ENCODE results near the gene CLN6. TPM values are rescaled to one million over a fixed set of nuclear protein-coding genes. Genes with fewer than 3 reads are reported as not detected.

The CLN6 gene
- total RNA-seq, 2 experiments from 2014 or later = 8.0 to 8.1 TPM

GRCh38 chr15:68205558-68205944 lies 24.0 kb downstream of the CLN6 start:
- POLR2A ChIA-PET = interaction anchor here (0.7 kb wide), 1 partner anchor 812 kb away, joined by 3 read pairs; no protein-coding TSS in a partner anchor
- H3K27ac ChIP-seq (ENCODE audit: low read depth in 1 of 2, low read length in 2 of 2) = no peak overlapping the region
- CTCF ChIA-PET = no interaction called here
- H3K9me3 ChIP-seq (ENCODE audit: control insufficient read depth in 1 of 2, insufficient read depth in 1 of 2, low read length in 2 of 2) = no peaks in the 10 kb centered on the region
- TF ChIP-seq CTCF (IDR thresholded peaks at IDR 0.05) = no peak
- H3K27me3 Mint-ChIP-seq = no peaks in the 10 kb centered on the region
- H3K4me1 Mint-ChIP-seq (ENCODE audit: low read depth) = peaks cover 22% of the 10 kb centered on the region
- ATAC-seq (ENCODE audit: poor library complexity) (no peak), DNase-seq (no peak)
- H3K4me3 ChIP-seq (ENCODE audit: low read length) = peak overlapping the region; percentile 16
- no peak overlapping the region for H3K4me3 Mint-ChIP-seq
- H3K36me3 Mint-ChIP-seq (ENCODE audit: low read depth) = no peaks in the 10 kb centered on the region
- no peaks in the 10 kb centered on the region for H3K27me3 ChIP-seq (ENCODE audit: control insufficient read depth in 1 of 2, insufficient read depth in 2 of 2, low read length in 2 of 2)
- no peaks in the 10 kb centered on the region for H3K36me3 ChIP-seq (ENCODE audit: insufficient read depth, low read length)
- peaks cover 53% of the 10 kb centered on the region for H3K4me1 ChIP-seq (ENCODE audit: insufficient read depth, low read length)
- intact Hi-C loops (cut with DNase I, micrococcal nuclease) = no loop called here
- H3K27ac Mint-ChIP-seq = no peak overlapping the region
- H3K9me3 Mint-ChIP-seq = no peaks in the 10 kb centered on the region

- intact Hi-C loops (cut with DNase I, micrococcal nuclease) = no loop called here
- ChIA-PET POLR2A (interaction anchor here (0.7 kb wide), 1 partner anchor 811 kb away, joined by 3 read pairs; no protein-coding TSS in a partner anchor), CTCF (no interaction called here)
- no peak within 1 kb of the TSS for H3K4me3 Mint-ChIP-seq
- H3K4me1 Mint-ChIP-seq (ENCODE audit: low read depth) = peaks cover 21% of the 10 kb centered on the region
- ATAC-seq (ENCODE audit: poor library complexity) (no peak), DNase-seq (no peak)
- H3K9me3 Mint-ChIP-seq = no peaks in the 10 kb centered on the region
- H3K27me3 Mint-ChIP-seq = no peaks in the 10 kb centered on the region
- no peaks in the 10 kb centered on the region for H3K36me3 ChIP-seq (ENCODE audit: insufficient read depth, low read length)
- peak within 1 kb of the TSS; percentile 16 for H3K4me3 ChIP-seq (ENCODE audit: low read length)
- H3K27ac ChIP-seq (ENCODE audit: low read depth in 1 of 2, low read length in 2 of 2) = no peak within 1 kb of the TSS
- no peak for TF ChIP-seq CTCF (IDR thresholded peaks at IDR 0.05)
- H3K9me3 ChIP-seq (ENCODE audit: control insufficient read depth in 1 of 2, insufficient read depth in 1 of 2, low read length in 2 of 2) = no peaks in the 10 kb centered on the region
- H3K4me1 ChIP-seq (ENCODE audit: insufficient read depth, low read length) = peaks cover 47% of the 10 kb centered on the region
- no peaks in the 10 kb centered on the region for H3K36me3 Mint-ChIP-seq (ENCODE audit: low read depth)
- peak within 1 kb of the TSS; percentile 30 for H3K27ac Mint-ChIP-seq
- no peaks in the 10 kb centered on the region for H3K27me3 ChIP-seq (ENCODE audit: control insufficient read depth in 1 of 2, insufficient read depth in 2 of 2, low read length in 2 of 2)
Observed at GRCh38 chr15:68204776-68205557, 24.6 kb downstream of the CLN6 start, which contains the start of gene CALML4. CALML4 (minus strand) TSS chr15:68205332; CDS start chr15:68205247, 85 bp downstream.

- intact Hi-C loops (cut with DNase I, micrococcal nuclease) = no loop called here
- ChIA-PET CTCF (no interaction called here), POLR2A (no interaction called here)
- H3K27ac ChIP-seq (ENCODE audit: low read depth in 1 of 2, low read length in 2 of 2) = no peak overlapping the region
- H3K9me3 ChIP-seq (ENCODE audit: control insufficient read depth in 1 of 2, insufficient read depth in 1 of 2, low read length in 2 of 2) = no peaks in the 10 kb centered on the region
- no peak overlapping the region for H3K4me3 ChIP-seq (ENCODE audit: low read length)
- H3K4me1 ChIP-seq (ENCODE audit: insufficient read depth, low read length) = peaks cover 41% of the 10 kb centered on the region
- no peak for TF ChIP-seq CTCF (IDR thresholded peaks at IDR 0.05)
- Mint-ChIP-seq H3K36me3 (ENCODE audit: low read depth) (no peaks in the 10 kb centered on the region), H3K27ac (no peak overlapping the region), H3K4me1 (ENCODE audit: low read depth) (peaks cover 15% of the 10 kb centered on the region), H3K9me3 (no peaks in the 10 kb centered on the region), H3K27me3 (no peaks in the 10 kb centered on the region), H3K4me3 (no peak overlapping the region)
- H3K27me3 ChIP-seq (ENCODE audit: control insufficient read depth in 1 of 2, insufficient read depth in 2 of 2, low read length in 2 of 2) = no peaks in the 10 kb centered on the region
- DNase-seq (no peak), ATAC-seq (ENCODE audit: poor library complexity) (no peak)
- no peaks in the 10 kb centered on the region for H3K36me3 ChIP-seq (ENCODE audit: insufficient read depth, low read length)
Observed at GRCh38 chr15:68204361-68204760, 25.2 kb downstream of the CLN6 start.
